Measurements from ENCODE around the gene FAM83B. TPM values are rescaled to one million over a fixed set of nuclear protein-coding genes. Genes with fewer than 3 reads are reported as not detected.

The FAM83B gene
- total and polyA plus RNA-seq, 2 of the 13 experiments (the other 11 are each of a cell fraction or from before 2014, with no cell fraction given) = not detected

DNA sequence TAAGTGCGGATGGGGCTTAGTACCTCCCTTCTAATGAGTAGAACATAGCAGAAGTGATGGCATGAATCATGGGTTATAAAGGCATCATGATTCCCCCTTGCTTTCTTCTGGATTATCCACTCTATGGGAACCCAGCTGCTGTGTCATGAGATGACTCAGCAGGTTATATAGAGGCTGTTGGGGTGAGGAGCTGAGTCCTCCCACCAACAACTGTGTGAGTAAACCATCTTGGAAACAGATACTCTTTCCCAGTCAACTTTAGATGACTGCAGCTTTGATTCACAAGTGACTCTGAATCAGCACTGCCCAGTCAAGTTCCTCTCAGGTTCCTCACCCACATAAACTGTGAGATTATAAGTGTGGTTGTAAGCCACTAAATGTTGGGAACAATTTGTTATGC is 46.3 kb downstream of the FAM83B start:
- 0% methylated on average over 1 of the region's 1 CpG for WGBS (ENCODE audit: low lambda C conversion rate)
- intact Hi-C loops (cut with micrococcal nuclease; ENCODE audit: unreplicated experiment) (no loop called here), in situ Hi-C loops (cut with HindIII; ENCODE audit: extremely low pct_ligation_motif_present, low pct_unique_long_range_greater_than_20kb) (no loop called here)
- H3K27me3 ChIP-seq (ENCODE audit: control insufficient read depth in 1 of 2, insufficient read depth in 2 of 2, low read length in 2 of 2) = no peaks in the 10 kb centered on the region
- H3K9ac ChIP-seq (ENCODE audit: insufficient read depth, low read depth, low read length) = no peak overlapping the region
- BruUV-seq (replicated peaks) = no TSS peak
- no peak overlapping the region for H3K4me2 ChIP-seq (ENCODE audit: low read depth, low read length)
- no peak overlapping the region for H3K27ac ChIP-seq (ENCODE audit: extremely low read length, insufficient read depth, low read length)
- H3K79me2 ChIP-seq (ENCODE audit: insufficient read depth, low read length) = no peaks in the 10 kb centered on the region
- no peak overlapping the region for H3K4me3 ChIP-seq (replicated peaks in 1 of 3; ENCODE audit: insufficient read depth in 1 of 3, low read depth in 2 of 3, low read length in 3 of 3)
- H3K9me3 ChIP-seq (ENCODE audit: low read length) = no peaks in the 10 kb centered on the region
- H3K36me3 ChIP-seq (replicated peaks in 1 of 2; ENCODE audit: control insufficient read depth in 1 of 2, insufficient read depth in 2 of 2, low read length in 2 of 2) = no peaks in the 10 kb centered on the region
- FAIRE-seq (no peak), ATAC-seq (no peak), DNase-seq (ENCODE audit: low spot score) (no peak)
- H3K4me1 ChIP-seq (ENCODE audit: insufficient read depth, low read length) = no peaks in the 10 kb centered on the region
- ChIA-PET CTCF (ENCODE audit: low intra/inter-chr PET ratio, low total read pairs) (no interaction called here), POLR2A (no interaction called here)
- TF ChIP-seq ARID2 (CRISPR knock-in tag; IDR thresholded peaks at IDR 0.05; ENCODE audit: borderline replicate concordance) = no peak
- 0 out of 4 replicates have a peak, but pooled peaks of 1 of the 2 experiments have one; percentile 12 for TF ChIP-seq MAFK (conservative IDR thresholded peaks at IDR 0.05 in 1 of 2, IDR thresholded peaks at IDR 0.05 in 1 of 2; ENCODE audit: low read length in 2 of 2)
- peak; percentile 57 for TF ChIP-seq NFE2L2 (IDR thresholded peaks at IDR 0.05; ENCODE audit: low read length)
- TF ChIP-seq HIVEP1 (CRISPR knock-in tag; IDR thresholded peaks at IDR 0.05) = no peak
- no peak overlapping the region for H2AFZ ChIP-seq (ENCODE audit: low read length)
- H4K20me1 ChIP-seq (ENCODE audit: insufficient read depth, low read length) = no peaks in the 10 kb centered on the region

DNA sequence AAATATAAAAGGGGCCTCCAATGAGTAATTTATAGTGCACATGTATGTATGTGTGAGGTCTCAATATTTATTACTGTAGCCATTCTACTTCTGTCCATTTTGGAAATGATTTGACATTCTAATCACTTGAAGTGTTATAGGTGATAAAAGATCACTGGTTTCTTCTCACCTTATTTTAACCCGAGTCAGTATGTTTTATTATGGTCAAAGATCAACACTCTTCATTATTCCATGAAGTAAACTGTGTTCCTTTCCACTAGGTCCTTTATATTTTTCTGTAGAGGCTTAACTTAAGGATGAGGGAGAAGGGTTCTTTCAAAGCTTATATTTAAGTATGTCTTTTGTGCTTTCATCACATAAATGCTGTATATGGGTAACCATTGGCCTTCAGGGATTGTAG is 47.2 kb downstream of the FAM83B start:
- Histone ChIP-seq H2AFZ (ENCODE audit: low read length) (no peak overlapping the region), H3K27ac (ENCODE audit: extremely low read length, insufficient read depth, low read length) (no peak overlapping the region), H3K9me3 (ENCODE audit: low read length) (no peaks in the 10 kb centered on the region), H3K79me2 (ENCODE audit: insufficient read depth, low read length) (no peaks in the 10 kb centered on the region), H3K4me2 (ENCODE audit: low read depth, low read length) (no peak overlapping the region), H3K27me3 (ENCODE audit: control insufficient read depth in 1 of 2, insufficient read depth in 2 of 2, low read length in 2 of 2) (no peaks in the 10 kb centered on the region), H3K9ac (ENCODE audit: insufficient read depth, low read depth, low read length) (no peak overlapping the region), H3K4me1 (ENCODE audit: insufficient read depth, low read length) (no peaks in the 10 kb centered on the region), H3K36me3 (replicated peaks in 1 of 2; ENCODE audit: control insufficient read depth in 1 of 2, insufficient read depth in 2 of 2, low read length in 2 of 2) (no peaks in the 10 kb centered on the region), H4K20me1 (ENCODE audit: insufficient read depth, low read length) (no peaks in the 10 kb centered on the region), H3K4me3 (replicated peaks in 1 of 3; ENCODE audit: insufficient read depth in 1 of 3, low read depth in 2 of 3, low read length in 3 of 3) (no peak overlapping the region)
- in situ Hi-C loops (cut with HindIII; ENCODE audit: extremely low pct_ligation_motif_present, low pct_unique_long_range_greater_than_20kb) (no loop called here), intact Hi-C loops (cut with micrococcal nuclease; ENCODE audit: unreplicated experiment) (no loop called here)
- no peak for DNase-seq (ENCODE audit: low spot score)
- ChIA-PET POLR2A (no interaction called here), CTCF (ENCODE audit: low intra/inter-chr PET ratio, low total read pairs) (no interaction called here)
- BruUV-seq (replicated peaks) = no TSS peak
- FAIRE-seq = no peak
- ATAC-seq = no peak
- 0% methylated on average over 1 of the region's 1 CpG for WGBS (ENCODE audit: low lambda C conversion rate)
- TF ChIP-seq EHMT2 (IDR thresholded peaks at IDR 0.05; ENCODE audit: borderline replicate concordance, low read depth, low read length) (no peak), TAF15 (IDR thresholded peaks at IDR 0.05; ENCODE audit: low read depth, low read length, poor library complexity, severe bottlenecking) (no peak), CEBPG (CRISPR knock-in tag; IDR thresholded peaks at IDR 0.05) (no peak), DMAP1 (CRISPR knock-in tag; IDR thresholded peaks at IDR 0.05) (no peak)
- TF ChIP-seq, protein P1, sequence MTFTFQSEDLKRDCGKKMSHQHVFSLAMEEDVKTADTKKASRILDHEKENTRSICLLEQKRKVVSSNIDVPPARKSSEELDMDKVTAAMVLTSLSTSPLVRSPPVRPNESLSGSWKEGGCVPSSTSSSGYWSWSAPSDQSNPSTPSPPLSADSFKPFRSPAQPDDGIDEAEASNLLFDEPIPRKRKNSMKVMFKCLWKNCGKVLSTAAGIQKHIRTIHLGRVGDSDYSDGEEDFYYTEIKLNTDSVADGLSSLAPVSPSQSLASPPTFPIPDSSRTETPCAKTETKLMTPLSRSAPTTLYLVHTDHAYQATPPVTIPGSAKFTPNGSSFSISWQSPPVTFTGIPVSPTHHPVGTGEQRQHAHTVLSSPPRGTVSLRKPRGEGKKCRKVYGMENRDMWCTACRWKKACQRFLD (CRISPR knock-in tag; IDR thresholded peaks at IDR 0.05; ENCODE audit: borderline replicate concordance) = no peak
- TF ChIP-seq, protein P2, sequence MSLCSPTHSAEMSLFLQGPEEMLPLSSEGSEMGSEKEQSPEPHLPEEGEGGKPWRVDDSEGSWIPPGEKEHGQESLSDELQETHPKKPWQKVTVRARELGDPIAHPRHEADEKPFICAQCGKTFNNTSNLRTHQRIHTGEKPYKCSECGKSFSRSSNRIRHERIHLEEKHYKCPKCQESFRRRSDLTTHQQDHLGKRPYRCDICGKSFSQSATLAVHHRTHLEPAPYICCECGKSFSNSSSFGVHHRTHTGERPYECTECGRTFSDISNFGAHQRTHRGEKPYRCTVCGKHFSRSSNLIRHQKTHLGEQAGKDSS (CRISPR knock-in tag; IDR thresholded peaks at IDR 0.05; ENCODE audit: borderline replicate concordance, low read depth) = no peak
- TF ChIP-seq, protein P3, sequence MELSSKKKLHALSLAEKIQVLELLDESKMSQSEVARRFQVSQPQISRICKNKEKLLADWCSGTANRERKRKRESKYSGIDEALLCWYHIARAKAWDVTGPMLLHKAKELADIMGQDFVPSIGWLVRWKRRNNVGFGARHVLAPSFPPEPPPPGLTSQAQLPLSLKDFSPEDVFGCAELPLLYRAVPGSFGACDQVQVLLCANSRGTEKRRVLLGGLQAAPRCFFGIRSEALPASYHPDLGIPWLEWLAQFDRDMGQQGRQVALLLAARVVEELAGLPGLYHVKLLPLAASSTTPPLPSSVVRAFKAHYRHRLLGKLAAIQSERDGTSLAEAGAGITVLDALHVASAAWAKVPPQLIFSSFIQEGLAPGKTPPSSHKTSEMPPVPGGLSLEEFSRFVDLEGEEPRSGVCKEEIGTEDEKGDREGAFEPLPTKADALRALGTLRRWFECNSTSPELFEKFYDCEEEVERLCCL (CRISPR knock-in tag; IDR thresholded peaks at IDR 0.05; ENCODE audit: borderline replicate concordance) = no peak
- TF ChIP-seq, protein P4, sequence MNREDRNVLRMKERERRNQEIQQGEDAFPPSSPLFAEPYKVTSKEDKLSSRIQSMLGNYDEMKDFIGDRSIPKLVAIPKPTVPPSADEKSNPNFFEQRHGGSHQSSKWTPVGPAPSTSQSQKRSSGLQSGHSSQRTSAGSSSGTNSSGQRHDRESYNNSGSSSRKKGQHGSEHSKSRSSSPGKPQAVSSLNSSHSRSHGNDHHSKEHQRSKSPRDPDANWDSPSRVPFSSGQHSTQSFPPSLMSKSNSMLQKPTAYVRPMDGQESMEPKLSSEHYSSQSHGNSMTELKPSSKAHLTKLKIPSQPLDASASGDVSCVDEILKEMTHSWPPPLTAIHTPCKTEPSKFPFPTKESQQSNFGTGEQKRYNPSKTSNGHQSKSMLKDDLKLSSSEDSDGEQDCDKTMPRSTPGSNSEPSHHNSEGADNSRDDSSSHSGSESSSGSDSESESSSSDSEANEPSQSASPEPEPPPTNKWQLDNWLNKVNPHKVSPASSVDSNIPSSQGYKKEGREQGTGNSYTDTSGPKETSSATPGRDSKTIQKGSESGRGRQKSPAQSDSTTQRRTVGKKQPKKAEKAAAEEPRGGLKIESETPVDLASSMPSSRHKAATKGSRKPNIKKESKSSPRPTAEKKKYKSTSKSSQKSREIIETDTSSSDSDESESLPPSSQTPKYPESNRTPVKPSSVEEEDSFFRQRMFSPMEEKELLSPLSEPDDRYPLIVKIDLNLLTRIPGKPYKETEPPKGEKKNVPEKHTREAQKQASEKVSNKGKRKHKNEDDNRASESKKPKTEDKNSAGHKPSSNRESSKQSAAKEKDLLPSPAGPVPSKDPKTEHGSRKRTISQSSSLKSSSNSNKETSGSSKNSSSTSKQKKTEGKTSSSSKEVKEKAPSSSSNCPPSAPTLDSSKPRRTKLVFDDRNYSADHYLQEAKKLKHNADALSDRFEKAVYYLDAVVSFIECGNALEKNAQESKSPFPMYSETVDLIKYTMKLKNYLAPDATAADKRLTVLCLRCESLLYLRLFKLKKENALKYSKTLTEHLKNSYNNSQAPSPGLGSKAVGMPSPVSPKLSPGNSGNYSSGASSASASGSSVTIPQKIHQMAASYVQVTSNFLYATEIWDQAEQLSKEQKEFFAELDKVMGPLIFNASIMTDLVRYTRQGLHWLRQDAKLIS (CRISPR knock-in tag; IDR thresholded peaks at IDR 0.05) = no peak

Measured in HepG2 (cell line).